Inflammatory macrophage (primary cell): ENCODE results near the gene ACKR1.
A peak's percentile ranks its signal among the peaks of the same experiment; 100 is the strongest.

Experiments
- DNase-seq, 2 donors: peaks; one replicate each; pipeline ENCODE4 v3.0.0-alpha.2; 2020 to 2022
- total RNA-seq, 18 experiments: gene quantifications; one replicate each; lab custom pipeline; 2026; ENCODE audit warnings: mixed read lengths in 6 of 18, inconsistent platforms in 2 of 18; lab: John Stamatoyannopoulos, UW

The ACKR1 gene
- 0 to 0.41 (median 0) reads per million in 18 experiments for total RNA-seq

GRCh38 chr1:159204161-159205141 lies at the start of gene ACKR1:
Gene ACKR1, plus strand, starts transcription at chr1:159204875. Its CDS starts 85 bp downstream, at chr1:159204960.
- DNase-seq = no peak

GRCh38 chr1:159161001-159161718 lies 43.5 kb upstream of the ACKR1 start:
- DNase-seq = peak; percentile 79 to 82

GRCh38 chr1:159161719-159162026 lies 43.0 kb upstream of the ACKR1 start:
- no peak for DNase-seq

- DNase-seq = peak; percentile 32 to 47
Measured at GRCh38 chr1:159162516-159163265, 42.0 kb upstream of the ACKR1 start.

GRCh38 chr1:159163614-159164228 lies 41.0 kb upstream of the ACKR1 start:
- DNase-seq = no peak

GRCh38 chr1:159168043-159168442 lies 36.6 kb upstream of the ACKR1 start:
- DNase-seq = no peak

- no peak for DNase-seq
Measured at GRCh38 chr1:159170639-159171038, 34.0 kb upstream of the ACKR1 start.

GRCh38 chr1:159171254-159171687 lies 33.4 kb upstream of the ACKR1 start, which contains the start of gene CADM3:
Gene CADM3, plus strand, starts transcription at chr1:159171615. Its CDS starts 151 bp downstream, at chr1:159171766.
- no peak for DNase-seq

GRCh38 chr1:159171688-159172501 lies 32.8 kb upstream of the ACKR1 start:
- no peak for DNase-seq

- no peak for DNase-seq
Measured at GRCh38 chr1:159172614-159173291, 31.9 kb upstream of the ACKR1 start.

GRCh38 chr1:159173320-159173719 lies 31.4 kb upstream of the ACKR1 start:
- no peak for DNase-seq

GRCh38 chr1:159175571-159175970 lies 29.1 kb upstream of the ACKR1 start:
- DNase-seq = no peak

GRCh38 chr1:159177272-159177907 lies 27.3 kb upstream of the ACKR1 start:
- peak; percentile 38 to 52 for DNase-seq

GRCh38 chr1:159179906-159180305 lies 24.8 kb upstream of the ACKR1 start:
- no peak for DNase-seq

GRCh38 chr1:159180516-159180915 lies 24.2 kb upstream of the ACKR1 start:
- no peak for DNase-seq

GRCh38 chr1:159181328-159182024 lies 23.2 kb upstream of the ACKR1 start:
- no peak for DNase-seq

- DNase-seq = no peak
Measured at GRCh38 chr1:159184201-159184600, 20.5 kb upstream of the ACKR1 start.

GRCh38 chr1:159185121-159185520 lies 19.6 kb upstream of the ACKR1 start:
- DNase-seq = no peak

GRCh38 chr1:159187033-159187432 lies 17.6 kb upstream of the ACKR1 start:
- no peak for DNase-seq
